ENCODE results near the gene CIPC. TPM values are rescaled to one million over a fixed set of nuclear protein-coding genes. Genes with fewer than 3 reads are reported as not detected.

Gene CIPC
- total and polyA plus RNA-seq, 2 of the 13 experiments (the other 11 are each of a cell fraction or from before 2014, with no cell fraction given), result 7.6 to 13.9 TPM

- peak; percentile 70; the same call in 1 of the 2 replicates for TF ChIP-seq ZBED4 (CRISPR knock-in tag; IDR thresholded peaks at IDR 0.05; ENCODE audit: borderline replicate concordance)
- no peak for TF ChIP-seq ZNF282 (IDR thresholded peaks at IDR 0.05; ENCODE audit: partially characterized antibody)
- no peak for TF ChIP-seq PHF8 (CRISPR knock-in tag; IDR thresholded peaks at IDR 0.05)
- no peak for TF ChIP-seq ZNF552 (CRISPR knock-in tag; IDR thresholded peaks at IDR 0.05; ENCODE audit: borderline replicate concordance)
- TF ChIP-seq ZZZ3 (CRISPR knock-in tag; IDR thresholded peaks at IDR 0.05; ENCODE audit: borderline replicate concordance), result no peak
- no peak for TF ChIP-seq ARNT2 (CRISPR knock-in tag; IDR thresholded peaks at IDR 0.05; ENCODE audit: low read depth)
- TF ChIP-seq ZSCAN22 (CRISPR knock-in tag; IDR thresholded peaks at IDR 0.05), result no peak
- TF ChIP-seq FOXA1 (IDR thresholded peaks at IDR 0.05), result no peak
- TF ChIP-seq FOXA1 (CRISPR knock-in tag; IDR thresholded peaks at IDR 0.05), result 0 out of 2 replicates have a peak, but pooled peaks have one; percentile 13
- no peak for TF ChIP-seq ZNF17 (CRISPR knock-in tag; IDR thresholded peaks at IDR 0.05)
- no peak for TF ChIP-seq REL (CRISPR knock-in tag; conservative IDR thresholded peaks at IDR 0.05)
- TF ChIP-seq ZNF878 (CRISPR knock-in tag; IDR thresholded peaks at IDR 0.05), result no peak
- no peak for TF ChIP-seq NFIB (CRISPR knock-in tag; IDR thresholded peaks at IDR 0.05; ENCODE audit: borderline replicate concordance)
- TF ChIP-seq ZNF687 (CRISPR knock-in tag; IDR thresholded peaks at IDR 0.05), result peak; percentile 43
- no peak for TF ChIP-seq NFYC (CRISPR knock-in tag; IDR thresholded peaks at IDR 0.05)
- TF ChIP-seq ZC3H13 (CRISPR knock-in tag; IDR thresholded peaks at IDR 0.05), result no peak
- no peak for TF ChIP-seq ZNF678 (CRISPR knock-in tag; IDR thresholded peaks at IDR 0.05)
- no peak for TF ChIP-seq ZNF563 (CRISPR knock-in tag; IDR thresholded peaks at IDR 0.05)
- TF ChIP-seq ZSCAN31 (CRISPR knock-in tag; IDR thresholded peaks at IDR 0.05; ENCODE audit: low read depth), result no peak
- TF ChIP-seq SMAD3 (CRISPR knock-in tag; IDR thresholded peaks at IDR 0.05), result no peak
- TF ChIP-seq CREB3 (CRISPR knock-in tag; IDR thresholded peaks at IDR 0.05), result no peak
- no peak; the same call in 1 of the 2 replicates for TF ChIP-seq SP140L (CRISPR knock-in tag; IDR thresholded peaks at IDR 0.05; ENCODE audit: borderline replicate concordance)
- TF ChIP-seq ZNF605 (CRISPR knock-in tag; IDR thresholded peaks at IDR 0.05), result no peak
These were observed 44.8 kb upstream of the CIPC start (continued) for GRCh38 chr14:77053046-77053841.
